ENCODE results near the gene LRRC4C. TPM values are rescaled to one million over a fixed set of nuclear protein-coding genes. Genes with fewer than 3 reads are reported as not detected.

The LRRC4C gene
- total and polyA plus RNA-seq, 7 donors, result 0.98 to 5.4 (median 3.0) TPM; not detected in 1

- no peak for TF ChIP-seq CTCF (IDR thresholded peaks at IDR 0.05)
- TF ChIP-seq POLR2AphosphoS5 (IDR thresholded peaks at IDR 0.05), result no peak
- TF ChIP-seq EP300 (IDR thresholded peaks at IDR 0.05), result no peak
- TF ChIP-seq POLR2A (IDR thresholded peaks at IDR 0.05), result no peak
- 48 to 58% methylated on average over 1 of the region's 1 CpG for WGBS, 2 donors
- intact Hi-C loops (cut with DNase I), result no loop called here
- Histone ChIP-seq H3K9me3 (no peaks in the 10 kb centered on the region), H3K4me3 (no peak overlapping the region), H3K36me3 (no peaks in the 10 kb centered on the region), H3K4me1 (peaks cover 0 to 12% (median 4%) of the 10 kb centered on the region in 4 donors), H3K27me3 (peaks cover 0 to 37% (median 0%) of the 10 kb centered on the region in 3 donors), H3K27ac (no peak overlapping the region)
- no peak for DNase-seq
These were observed 3.2 kb downstream of the LRRC4C start for GRCh38 chr11:41456269-41456668.

- DNase-seq, result no peak
- Histone ChIP-seq H3K4me3 (no peak overlapping the region), H3K36me3 (no peaks in the 10 kb centered on the region), H3K27ac (no peak overlapping the region), H3K4me1 (no peaks in the 10 kb centered on the region), H3K9me3 (no peaks in the 10 kb centered on the region), H3K27me3 (no peaks in the 10 kb centered on the region)
- intact Hi-C loops (cut with DNase I), result no loop called here
- TF ChIP-seq CTCF (IDR thresholded peaks at IDR 0.05) (no peak), POLR2AphosphoS5 (IDR thresholded peaks at IDR 0.05) (no peak), POLR2A (IDR thresholded peaks at IDR 0.05) (no peak), EP300 (IDR thresholded peaks at IDR 0.05) (no peak)
- 55 to 61% methylated on average over 3 of the region's 3 CpGs for WGBS, 2 donors
These were observed 8.4 kb downstream of the LRRC4C start for GRCh38 chr11:41451011-41451410.

GRCh38 chr11:41449483-41450050 is 9.9 kb downstream of the LRRC4C start:
- Histone ChIP-seq H3K36me3 (no peaks in the 10 kb centered on the region), H3K9me3 (no peaks in the 10 kb centered on the region), H3K4me1 (no peaks in the 10 kb centered on the region), H3K27ac (no peak overlapping the region), H3K27me3 (no peaks in the 10 kb centered on the region), H3K4me3 (no peak overlapping the region)
- intact Hi-C loops (cut with DNase I), result no loop called here
- TF ChIP-seq CTCF (IDR thresholded peaks at IDR 0.05) (no peak), POLR2A (IDR thresholded peaks at IDR 0.05) (no peak), POLR2AphosphoS5 (IDR thresholded peaks at IDR 0.05) (no peak), EP300 (IDR thresholded peaks at IDR 0.05) (no peak)
- 70 to 75% methylated on average over 2 of the region's 2 CpGs for WGBS, 2 donors
- no peak for DNase-seq

- no peaks in the 10 kb centered on the region for H3K9me3 ChIP-seq
- no peak for DNase-seq
- no peak overlapping the region for H3K27ac ChIP-seq
- TF ChIP-seq POLR2AphosphoS5 (IDR thresholded peaks at IDR 0.05) (no peak), CTCF (IDR thresholded peaks at IDR 0.05) (no peak), EP300 (IDR thresholded peaks at IDR 0.05) (no peak), POLR2A (IDR thresholded peaks at IDR 0.05) (no peak)
- H3K4me3 ChIP-seq, result no peak overlapping the region
- no peaks in the 10 kb centered on the region for H3K27me3 ChIP-seq
- intact Hi-C loops (cut with DNase I), result no loop called here
- no peaks in the 10 kb centered on the region for H3K36me3 ChIP-seq
- no peaks in the 10 kb centered on the region for H3K4me1 ChIP-seq
These were observed 12.9 kb downstream of the LRRC4C start for GRCh38 chr11:41446566-41446965.

GRCh38 chr11:41446107-41446506 is 13.3 kb downstream of the LRRC4C start:
- WGBS, 2 donors, result 28 to 60% methylated on average over 2 of the region's 2 CpGs
- DNase-seq, result no peak
- Histone ChIP-seq H3K27me3 (no peaks in the 10 kb centered on the region), H3K4me3 (no peak overlapping the region), H3K27ac (no peak overlapping the region), H3K9me3 (no peaks in the 10 kb centered on the region), H3K4me1 (no peaks in the 10 kb centered on the region), H3K36me3 (no peaks in the 10 kb centered on the region)
- TF ChIP-seq POLR2A (IDR thresholded peaks at IDR 0.05) (no peak), CTCF (IDR thresholded peaks at IDR 0.05) (no peak), POLR2AphosphoS5 (IDR thresholded peaks at IDR 0.05) (no peak), EP300 (IDR thresholded peaks at IDR 0.05) (no peak)
- intact Hi-C loops (cut with DNase I), result no loop called here
